SK-N-SH treated with all-trans-retinoic acid at 6 μM for 48 hours (cell line): Measurements from ENCODE around the gene UBE2Q2.

Source experiments
- OSR1 ChIP-seq: fragments of 250-450 bp; sonication (Bioruptor Pico); IDR thresholded peaks from 2 replicates; pipeline ENCODE4 v1.8.0; 2022; ENCODE audit warnings: moderate library complexity, mild to moderate bottlenecking, inconsistent platforms
- PPARA ChIP-seq: fragments of 250-450 bp; sonication (Bioruptor Pico); IDR thresholded peaks from 2 replicates; pipeline ENCODE4 v1.5.0; 2020; ENCODE audit warnings: mild to moderate bottlenecking, borderline replicate concordance
- TCF4 ChIP-seq: fragments of 250-450 bp; sonication (Bioruptor Pico); IDR thresholded peaks from 2 replicates; pipeline ENCODE4 v1.8.0; 2021; ENCODE audit warnings: mild to moderate bottlenecking, moderate library complexity, borderline replicate concordance

GRCh38 chr15:75923756-75924155, 80.5 kb downstream of the UBE2Q2 start:
- TF ChIP-seq TCF4 (CRISPR knock-in tag) (no peak), OSR1 (CRISPR knock-in tag) (no peak), PPARA (CRISPR knock-in tag) (no peak)
